Activated CD8-positive, alpha-beta memory T cell treated with anti-CD3 and anti-CD28 coated beads for 36 hours (primary cell): ENCODE data around the gene MYH7B. TPM values are rescaled to one million over a fixed set of nuclear protein-coding genes. Genes with fewer than 3 reads are reported as not detected.

Experiments used
- CTCF ChIA-PET: fragments of 350-600 bp; sonication (Branson Sonifier 250); formaldehyde crosslinking; loops from one replicate; lab custom pipeline; 2021; ENCODE audit warnings: antibody characterized with exemption; lab: Charles Lee
- POLR2A ChIA-PET: fragments of 350-600 bp; sonication (Branson Sonifier 250); formaldehyde crosslinking; loops from one replicate; lab custom pipeline; 2021; ENCODE audit warnings: antibody characterized with exemption; lab: Charles Lee
- total RNA-seq, 2 experiments: library from RNA; stranded (reverse); gene quantifications; one replicate each; pipeline ENCODE4 v1.2.3, GENCODE V29; 2021

Gene MYH7B
- under 1 TPM; 0.17 to 0.19 TPM for total RNA-seq

DNA sequence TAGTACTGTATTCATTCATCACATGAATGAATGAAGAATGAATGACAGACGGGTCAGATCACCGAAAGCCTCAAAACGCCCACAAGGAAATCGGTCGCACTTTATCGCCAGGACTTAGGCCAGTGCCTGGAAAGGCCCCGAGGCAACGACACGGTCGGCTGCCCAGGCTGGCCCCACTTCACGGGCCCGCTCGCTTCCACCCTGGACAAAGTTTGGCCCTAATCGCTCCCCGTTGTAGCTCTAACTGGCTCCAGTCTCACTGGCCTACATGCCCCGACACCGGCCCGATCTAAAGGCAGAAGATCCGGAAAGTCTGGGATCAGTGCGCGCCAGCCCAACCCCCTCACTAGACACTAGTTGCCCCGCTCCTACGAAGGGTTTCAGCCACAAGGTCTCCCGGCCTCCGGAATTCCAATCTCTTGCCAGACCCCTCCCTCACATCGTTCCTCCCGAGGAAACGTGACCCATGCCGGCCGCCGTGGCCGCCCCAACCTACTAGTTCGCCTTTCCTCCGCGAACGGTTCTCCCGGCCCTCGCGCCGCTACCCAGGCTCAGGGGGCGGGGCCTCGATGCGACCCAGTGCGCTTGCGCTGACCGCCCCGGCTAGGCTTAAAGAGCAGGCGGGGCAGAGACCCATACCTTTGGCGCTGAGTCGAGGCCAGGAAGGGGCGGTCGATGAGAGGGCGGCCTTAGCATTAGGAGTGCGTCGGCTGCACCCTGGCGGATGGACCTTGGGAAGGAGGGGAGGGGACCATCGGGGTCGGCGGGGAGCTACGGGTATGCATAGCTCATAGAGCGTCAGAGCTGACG is at the start of gene MYH7B, which contains the start of gene GSS:
MYH7B (plus strand) TSS at position 638 of the 810 bp plus-strand sequence. CDS start 22,138 bp downstream, outside the sequence.
GSS (minus strand) TSS at position 576 of the 810 bp plus-strand sequence. CDS start 3,954 bp downstream, outside the sequence.
- ChIA-PET CTCF (interaction anchor here (0.5 to 6.3 kb wide), 4 partner anchors 25 to 1636 kb away, joined by 3 to 67 read pairs (median 3); partner anchors contain the start of genes ACSS2 and GGT7), POLR2A (interaction anchor here (0.6 to 2.0 kb wide), 4 partner anchors 79 to 278 kb away, joined by 3 to 11 read pairs (median 8); partner anchors contain the start of genes ACSS2 and PIGU)

DNA sequence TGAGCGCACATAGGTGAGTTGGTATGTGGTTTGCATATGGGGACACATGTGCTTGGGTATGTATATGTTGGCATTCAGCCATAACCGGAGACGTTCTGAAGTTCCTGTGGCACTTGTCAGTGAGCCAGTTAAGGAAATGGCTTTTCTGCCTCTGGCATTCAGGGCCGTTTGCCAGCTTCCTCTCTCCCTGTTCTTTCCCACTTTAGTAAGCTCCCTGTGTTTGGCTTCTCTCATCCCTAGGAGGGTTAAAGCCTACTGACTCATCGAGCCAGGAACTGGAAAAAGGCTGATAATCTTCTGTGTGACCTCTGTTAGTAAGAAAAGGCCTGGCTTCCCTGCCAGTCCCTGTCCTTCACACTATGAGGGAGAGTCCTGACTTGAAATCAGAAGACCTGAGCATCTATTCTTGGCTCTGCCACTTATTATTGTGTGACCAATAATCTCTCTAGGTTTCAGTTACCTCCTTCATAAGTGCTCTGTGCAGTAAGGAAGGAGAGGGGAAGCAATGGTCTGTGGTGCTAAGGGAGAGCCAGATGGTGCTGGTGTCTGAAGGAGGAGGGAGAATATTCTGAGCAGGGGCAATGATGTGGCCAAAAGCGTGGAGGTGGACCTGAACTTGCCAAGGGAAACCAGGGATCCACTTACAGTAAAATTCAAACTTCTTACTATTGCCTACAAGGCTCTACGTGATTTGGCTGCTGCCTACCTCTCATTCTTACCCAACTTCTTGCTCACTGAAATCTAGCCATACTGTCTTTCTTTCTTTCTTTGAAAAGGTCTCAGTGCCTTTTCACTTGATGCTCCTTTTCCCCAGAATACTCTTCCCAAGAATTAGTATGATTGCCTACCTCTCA is 47.8 kb upstream of the MYH7B start:
- ChIA-PET POLR2A (no interaction called here), CTCF (no interaction called here)

DNA sequence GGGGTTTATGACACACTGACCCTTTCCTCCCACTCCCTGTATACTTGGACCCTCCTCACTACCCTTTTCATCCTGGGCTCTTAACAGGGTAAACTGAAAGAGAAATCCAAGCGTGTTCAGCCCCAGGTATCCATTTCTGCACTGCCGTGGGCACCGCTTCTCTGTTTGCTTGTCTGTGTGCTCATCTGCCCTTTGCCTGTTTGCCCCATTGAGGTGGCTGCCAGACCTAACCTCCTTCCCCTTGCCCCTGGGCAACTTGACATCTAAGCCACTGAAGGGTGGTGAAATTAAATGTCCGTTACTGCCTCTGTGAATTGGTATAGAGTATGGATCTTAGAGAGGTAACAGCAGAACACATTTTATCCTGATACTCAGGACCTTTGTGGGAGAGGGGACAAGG is 40.5 kb upstream of the MYH7B start:
- POLR2A ChIA-PET, result no interaction called here
- CTCF ChIA-PET, result no interaction called here

DNA sequence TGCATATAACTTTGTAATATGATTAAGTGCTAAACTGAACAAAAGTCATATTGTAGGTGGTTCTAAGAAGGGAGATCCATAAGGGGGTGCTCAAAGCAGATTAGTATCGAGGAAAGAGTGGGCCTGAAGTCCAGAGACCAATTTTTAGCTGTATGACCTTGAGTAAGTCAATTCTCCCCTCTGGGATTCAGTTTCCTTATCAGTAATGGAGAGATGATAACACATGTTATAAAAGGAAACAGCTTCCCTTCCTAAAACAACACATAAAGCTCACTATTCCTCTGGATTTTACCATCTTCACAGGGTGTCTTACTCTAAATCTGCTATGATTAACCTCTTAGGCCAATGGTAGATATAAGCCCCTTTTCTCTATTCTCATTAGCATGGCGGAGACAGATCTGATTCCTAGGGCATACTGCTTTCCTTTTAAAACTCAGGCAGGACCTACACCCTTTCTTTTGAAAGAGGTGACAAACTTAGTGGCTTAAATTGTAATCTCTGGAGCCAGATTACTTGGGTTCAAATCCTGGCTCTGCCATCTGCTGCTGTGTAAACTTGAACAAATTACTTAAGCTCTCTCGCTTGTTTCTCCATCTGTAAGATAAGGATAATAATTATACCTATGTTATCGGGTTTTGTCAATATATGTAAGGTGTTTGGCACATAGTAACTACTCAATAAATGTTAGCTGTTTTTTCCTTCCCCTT is 39.8 kb upstream of the MYH7B start:
- ChIA-PET POLR2A (no interaction called here), CTCF (no interaction called here)

DNA sequence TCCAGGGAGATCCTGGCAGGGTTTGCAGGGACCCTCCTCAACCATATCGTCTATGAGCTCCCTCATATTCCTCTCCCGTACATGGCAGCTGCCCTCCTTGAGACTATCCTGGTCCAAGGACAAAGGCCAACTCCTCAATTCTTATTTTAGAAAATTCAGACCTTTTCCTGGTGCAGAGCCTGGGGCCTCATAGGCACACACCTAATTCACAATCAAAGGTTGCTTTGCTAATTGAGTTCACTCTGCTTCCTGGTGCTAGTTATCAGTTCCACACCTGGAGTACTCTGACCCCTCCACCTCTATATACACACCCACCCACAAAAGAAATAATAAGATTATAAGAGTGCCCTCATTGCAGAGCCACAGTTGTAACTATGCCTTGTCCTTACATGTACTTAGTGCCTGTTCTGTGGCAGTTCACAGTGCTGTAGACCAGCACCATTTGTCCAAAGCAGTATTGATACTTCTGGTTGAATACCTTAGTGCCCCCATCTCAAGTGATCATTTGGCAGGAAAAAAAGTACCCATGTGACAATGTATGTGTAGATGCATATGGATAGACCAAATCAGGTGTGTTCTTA is 38.8 kb upstream of the MYH7B start:
- ChIA-PET CTCF (no interaction called here), POLR2A (no interaction called here)

DNA sequence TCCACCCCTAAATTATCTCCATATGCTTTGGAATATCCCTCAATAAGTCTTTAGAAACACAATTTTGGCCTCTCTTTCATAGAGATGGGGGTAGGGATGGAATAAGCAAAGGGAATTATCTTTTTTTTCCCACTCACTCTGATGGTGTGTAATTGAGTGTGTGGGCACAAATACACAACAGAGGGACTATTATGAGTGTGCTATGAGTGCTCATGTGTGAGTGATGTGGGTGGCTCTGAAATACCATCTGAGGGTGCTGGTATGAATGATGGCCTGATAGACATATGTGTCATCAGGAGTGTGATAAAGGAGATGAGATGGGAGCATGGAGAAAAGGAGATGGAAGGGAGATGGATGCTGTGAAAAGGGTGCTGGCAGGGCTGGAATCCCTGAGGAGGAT is 35.6 kb upstream of the MYH7B start:
- ChIA-PET CTCF (interaction anchor here (1.2 kb wide), 2 partner anchors 43 to 46 kb away, joined by 3 to 4 read pairs; partner anchors contain the start of gene ACSS2), POLR2A (no interaction called here)

DNA sequence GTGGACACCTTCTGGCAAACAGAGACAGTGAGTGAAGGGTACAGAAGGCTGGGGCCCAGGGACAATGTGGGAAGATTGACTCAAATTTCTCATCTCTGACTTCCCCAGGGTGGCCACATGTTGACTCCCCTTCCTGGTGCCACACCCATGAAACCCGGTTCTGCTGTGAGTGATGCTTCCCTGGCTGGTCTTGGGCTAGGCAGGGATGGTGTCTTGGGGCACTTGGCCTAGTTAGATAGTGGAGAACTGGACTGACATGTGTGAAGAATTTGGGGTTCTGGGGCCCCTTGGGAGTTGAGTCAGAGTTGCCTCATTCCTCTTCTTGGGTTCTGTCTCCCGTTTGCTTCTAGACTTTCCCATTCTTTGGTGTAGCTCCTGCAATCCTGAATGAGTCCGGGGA is 34.2 kb upstream of the MYH7B start:
- ChIA-PET CTCF (interaction anchor here (0.8 to 0.9 kb wide), 2 partner anchors 47 to 164 kb away, joined by 3 read pairs; no protein-coding TSS in a partner anchor), POLR2A (no interaction called here)

DNA sequence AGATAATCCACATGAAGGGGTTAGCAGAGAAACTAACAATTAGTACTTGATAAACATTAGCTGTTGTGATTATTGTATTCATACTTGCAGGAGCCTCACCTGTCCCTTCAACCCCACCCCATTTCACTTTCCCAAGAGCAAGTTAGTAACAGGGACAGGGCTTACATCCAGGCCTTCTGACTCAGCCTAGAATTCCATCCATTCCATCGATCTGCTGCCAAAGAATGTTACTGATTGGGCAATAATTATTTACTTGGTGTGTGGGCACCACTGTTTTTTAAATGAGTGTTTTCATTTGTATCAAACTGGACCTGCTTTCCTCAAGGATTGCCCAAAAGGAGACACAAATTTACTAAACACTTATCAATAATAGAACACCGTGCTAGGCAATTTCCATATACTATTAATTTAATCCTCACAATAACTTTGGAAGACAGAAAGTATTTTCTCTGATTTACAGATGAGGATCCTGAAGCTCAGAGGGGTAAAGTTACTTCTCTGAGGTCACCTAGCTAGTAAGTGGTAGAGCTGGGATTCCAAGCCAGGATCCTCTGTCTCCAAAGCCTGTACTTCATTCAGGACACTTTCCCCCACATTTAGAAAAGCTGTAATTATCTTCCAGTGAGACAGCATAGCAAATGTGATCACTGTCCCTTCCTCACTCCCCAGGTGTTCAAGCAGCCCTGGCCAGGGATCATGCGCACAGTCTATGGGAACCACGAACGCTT is 32.9 kb upstream of the MYH7B start:
- POLR2A ChIA-PET, result no interaction called here
- CTCF ChIA-PET, result no interaction called here

DNA sequence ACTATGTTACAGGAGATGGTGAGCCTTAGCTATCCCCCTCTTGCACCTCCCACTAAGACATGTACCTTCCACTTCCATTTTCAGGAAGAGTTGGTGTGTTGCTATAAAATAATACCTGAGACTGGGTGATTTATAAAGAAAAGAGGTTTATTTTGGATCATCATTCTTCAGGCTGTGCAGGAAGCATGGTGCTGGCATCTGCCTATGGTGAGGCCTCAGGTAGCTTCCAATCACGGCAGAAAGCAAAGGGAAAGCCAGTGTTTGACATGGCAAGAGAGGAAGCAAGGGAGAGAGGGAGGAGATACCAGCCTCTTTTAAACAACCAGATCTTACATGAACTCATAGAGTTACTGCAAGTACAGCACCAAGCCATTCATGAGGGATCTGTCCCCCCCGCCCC is 32.3 kb upstream of the MYH7B start:
- CTCF ChIA-PET, result no interaction called here
- POLR2A ChIA-PET, result no interaction called here

DNA sequence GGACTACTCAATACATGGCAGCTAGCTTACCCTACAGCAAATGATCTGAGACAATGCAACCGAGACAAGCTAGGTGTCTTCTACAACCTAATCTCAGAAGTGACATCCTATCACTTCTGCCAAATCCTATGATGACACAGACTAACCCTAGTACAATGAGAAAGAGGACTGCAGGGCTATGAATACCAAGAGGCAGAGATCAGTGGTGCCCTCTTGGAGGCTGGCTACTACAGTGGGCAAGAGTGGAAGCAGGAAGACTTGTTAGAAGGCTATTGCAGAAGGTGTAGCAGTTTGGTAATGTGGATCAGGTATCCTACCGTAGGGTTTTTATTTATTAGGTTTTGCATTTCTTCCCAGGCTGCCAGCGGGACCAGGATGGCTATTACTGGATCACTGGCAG is 30.3 kb upstream of the MYH7B start:
- CTCF ChIA-PET, result no interaction called here
- POLR2A ChIA-PET, result no interaction called here

DNA sequence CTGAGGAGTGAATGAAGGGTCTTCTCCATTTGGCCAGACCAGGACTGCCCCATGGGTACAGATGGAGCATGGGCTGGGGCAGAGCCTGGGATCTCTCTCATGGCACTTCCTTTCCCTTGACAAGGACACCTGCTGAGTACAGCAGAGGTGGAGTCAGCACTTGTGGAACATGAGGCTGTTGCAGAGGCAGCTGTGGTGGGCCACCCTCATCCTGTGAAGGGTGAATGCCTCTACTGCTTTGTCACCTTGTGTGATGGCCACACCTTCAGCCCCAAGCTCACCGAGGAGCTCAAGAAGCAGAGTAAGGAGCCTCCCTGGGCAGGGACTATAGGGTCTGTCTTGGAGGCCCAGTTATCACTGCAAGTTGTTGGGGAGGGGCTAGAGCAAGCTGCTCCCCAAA is 29.7 kb upstream of the MYH7B start:
- CTCF ChIA-PET, result no interaction called here
- POLR2A ChIA-PET, result no interaction called here

DNA sequence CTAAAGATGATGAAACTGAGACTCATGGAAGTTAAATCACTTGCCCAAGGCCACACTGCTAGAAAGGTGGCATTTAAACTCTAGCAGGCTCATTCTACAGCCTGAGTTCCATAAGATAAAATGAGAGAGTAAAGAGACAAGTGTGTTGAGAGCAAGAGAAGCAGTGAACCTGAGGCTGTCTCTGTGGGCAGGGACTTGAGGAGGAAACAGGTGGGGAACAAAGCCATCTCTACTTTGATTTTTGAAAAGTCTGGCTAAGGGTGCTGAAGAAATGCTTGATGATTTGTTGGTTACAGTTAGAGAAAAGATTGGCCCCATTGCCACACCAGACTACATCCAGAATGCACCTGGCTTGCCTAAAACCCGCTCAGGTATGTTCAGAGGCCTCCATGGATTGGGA is 29.1 kb upstream of the MYH7B start:
- ChIA-PET CTCF (no interaction called here), POLR2A (no interaction called here)

DNA sequence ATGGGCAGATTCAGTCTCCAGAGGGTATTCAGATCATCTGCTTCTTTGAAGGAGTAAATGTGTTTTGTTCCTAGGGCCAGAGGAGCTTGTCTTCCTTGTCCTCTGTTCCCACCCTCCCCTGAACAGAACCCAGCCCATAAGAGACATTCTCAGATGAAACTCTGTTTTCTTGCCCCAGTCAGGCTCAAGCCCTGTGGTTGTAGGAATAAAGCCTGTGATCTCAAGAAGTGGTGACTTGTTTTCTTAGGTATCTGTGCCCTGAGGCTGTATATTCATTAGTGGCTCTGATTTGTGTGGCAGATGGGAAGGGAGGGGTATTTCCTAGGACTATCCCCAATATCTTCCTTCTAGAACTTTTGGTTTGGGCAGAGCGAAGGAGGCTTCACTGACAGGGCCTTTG is 27.9 kb upstream of the MYH7B start:
- POLR2A ChIA-PET, result no interaction called here

DNA sequence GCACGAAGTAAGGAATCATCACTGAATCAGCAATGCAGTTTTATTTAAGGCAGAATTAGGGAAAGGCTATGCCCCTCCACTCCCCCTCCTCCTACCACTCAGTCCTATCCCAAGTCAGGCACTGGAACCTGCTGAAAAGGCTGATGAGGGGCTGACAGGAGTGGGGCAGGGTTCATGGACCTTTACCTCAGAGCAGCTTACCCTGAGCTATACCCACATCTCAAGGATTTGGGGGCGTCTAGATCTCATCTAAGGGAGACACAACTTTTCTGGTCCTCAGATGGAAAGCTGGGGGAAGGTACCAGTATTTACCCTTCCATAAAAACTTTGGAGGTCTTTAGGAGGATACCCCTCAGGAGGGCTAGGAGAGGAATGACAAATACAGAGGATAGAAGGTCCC is 27.3 kb upstream of the MYH7B start:
- ChIA-PET POLR2A (no interaction called here), CTCF (no interaction called here)

More for the DNA sequence above, 27.9 kb upstream of the MYH7B start:
- CTCF ChIA-PET, result no interaction called here

DNA sequence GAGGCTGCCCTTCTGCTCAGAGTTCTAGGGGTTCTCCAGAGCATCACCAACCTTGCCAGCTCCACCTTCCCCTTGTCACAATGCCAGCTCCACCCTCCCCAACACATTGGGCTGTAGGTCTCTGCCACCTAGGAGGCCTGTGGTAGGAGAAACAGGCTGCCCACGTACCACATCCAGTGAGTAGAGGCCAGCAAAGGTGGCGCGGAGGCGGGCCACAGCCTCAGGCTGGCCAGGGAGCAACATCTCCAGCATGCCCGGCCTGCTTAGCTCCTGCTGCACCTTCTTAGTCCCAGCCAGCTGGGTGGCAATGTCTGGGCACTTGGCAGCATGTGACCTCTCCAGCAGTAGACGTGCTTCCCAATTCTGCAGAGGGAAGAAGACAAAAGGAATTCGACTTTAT is 23.9 kb upstream of the MYH7B start:
- POLR2A ChIA-PET, result interaction anchor here (0.5 kb wide), 1 partner anchor 793 kb away, joined by 8 read pairs; no protein-coding TSS in a partner anchor
- CTCF ChIA-PET, result interaction anchor here (0.9 kb wide), 1 partner anchor 19 kb away, joined by 3 read pairs; no protein-coding TSS in a partner anchor

DNA sequence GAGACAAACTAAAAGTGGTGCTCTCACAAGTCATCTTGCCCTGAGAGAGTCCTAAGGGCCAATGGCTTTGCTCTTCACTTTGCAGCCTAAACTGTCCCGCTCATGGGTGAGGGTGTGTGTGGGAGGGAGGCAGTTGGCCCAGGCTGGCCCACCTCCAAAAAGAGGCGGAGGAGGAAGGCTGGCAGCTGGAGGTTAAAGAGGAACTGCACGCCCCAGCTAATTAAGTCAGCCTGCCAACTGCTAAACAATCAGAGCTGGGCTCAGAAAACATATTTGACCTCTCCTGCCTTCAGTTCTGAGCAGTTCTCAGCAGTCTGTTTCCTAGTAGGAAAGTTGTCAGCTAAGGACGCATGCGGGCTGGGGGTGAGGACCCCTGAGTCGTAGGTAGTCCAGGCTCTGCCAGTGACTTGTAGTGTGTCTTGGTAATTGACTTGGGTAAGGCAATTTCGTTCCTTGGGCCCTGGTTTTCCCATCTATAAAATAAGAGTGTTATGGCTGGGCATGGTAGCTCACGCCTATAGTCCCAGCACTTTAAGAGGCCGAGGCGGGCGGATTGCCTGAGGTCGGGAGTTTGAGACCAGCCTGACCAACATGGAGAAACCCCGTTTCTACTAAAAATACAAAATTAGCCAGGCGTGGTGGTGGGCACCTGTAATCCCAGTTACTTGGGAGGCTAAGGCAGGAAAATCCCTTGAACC is 17.1 kb upstream of the MYH7B start:
- CTCF ChIA-PET, result no interaction called here
- POLR2A ChIA-PET, result no interaction called here

DNA sequence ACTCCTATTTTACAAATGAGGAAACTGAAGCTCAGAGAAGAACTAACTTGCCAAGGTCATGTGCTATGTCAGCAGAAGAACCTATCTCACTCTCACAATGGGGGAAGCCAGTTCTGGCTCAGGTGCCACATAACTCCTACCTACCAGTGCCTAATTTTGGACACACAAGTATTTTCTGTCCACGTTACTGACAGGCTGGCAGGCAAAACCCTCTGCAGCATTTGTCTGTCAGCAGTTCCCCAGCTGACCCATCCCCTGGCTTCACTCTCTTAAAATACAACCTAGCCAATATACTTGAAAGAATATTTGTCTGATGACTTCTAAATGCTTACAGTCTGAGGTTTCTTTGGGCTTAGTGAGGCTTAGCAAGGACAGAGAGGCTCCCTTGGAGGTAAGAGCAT is 15.6 kb upstream of the MYH7B start:
- ChIA-PET CTCF (no interaction called here), POLR2A (no interaction called here)

DNA sequence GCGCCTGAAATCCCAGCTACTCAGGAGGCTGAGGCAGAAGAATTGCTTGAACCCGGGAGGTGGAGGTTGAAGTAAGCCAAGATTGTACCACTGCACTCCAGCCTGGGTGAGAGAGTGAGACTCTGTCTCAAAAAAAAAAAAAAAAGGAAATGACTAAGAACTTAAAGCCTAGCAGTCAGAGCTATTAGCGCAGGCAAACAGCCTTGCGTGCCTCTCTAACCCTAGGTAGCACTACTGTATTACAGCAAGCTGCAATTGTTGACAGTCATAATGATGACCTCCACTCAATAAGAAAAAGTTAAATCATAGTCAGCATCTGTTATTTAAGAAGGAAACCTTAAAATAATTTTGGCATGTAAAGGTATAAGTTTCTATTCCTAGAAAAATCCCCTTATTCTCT is 14.4 kb upstream of the MYH7B start:
- ChIA-PET CTCF (interaction anchor here (0.6 to 0.7 kb wide), 2 partner anchors 50 to 131 kb away, joined by 3 to 4 read pairs; no protein-coding TSS in a partner anchor), POLR2A (no interaction called here)
